ENCODE results near the gene TBC1D2. TPM values are rescaled to one million over a fixed set of nuclear protein-coding genes. Genes with fewer than 3 reads are reported as not detected.

TBC1D2 gene
- total and polyA plus RNA-seq, 2 donors (not counting 1 experiment from before 2014, with no cell fraction given): 7.5 to 24.9 TPM

DNA sequence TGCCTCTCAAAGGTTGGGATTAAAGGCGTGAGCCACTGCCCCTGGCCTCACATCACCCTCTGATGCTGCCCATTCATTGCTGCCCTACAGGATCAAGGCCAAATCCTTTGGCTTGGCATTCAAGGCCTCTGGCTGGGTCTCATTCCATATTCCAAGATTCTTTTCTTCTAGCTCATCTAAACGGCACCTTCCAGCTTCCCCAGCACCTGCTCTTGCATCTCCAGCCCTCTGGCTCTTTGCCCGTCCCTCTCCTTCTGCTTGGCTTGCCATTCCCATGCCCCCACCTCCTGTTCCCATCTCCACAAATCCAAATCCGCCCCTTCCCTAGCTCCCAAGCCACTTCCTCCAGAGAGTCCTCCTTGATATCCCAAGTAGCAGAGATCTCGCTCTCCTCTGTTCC, 96.1 kb downstream of the TBC1D2 start:
- H3K4me1 ChIP-seq (ENCODE audit: control insufficient read depth, extremely low read depth, insufficient read depth, low read length): no peaks in the 10 kb centered on the region
- no peaks in the 10 kb centered on the region for H3K36me3 ChIP-seq (ENCODE audit: control insufficient read depth, insufficient read depth, low read length)
- no peaks in the 10 kb centered on the region for H3K79me2 ChIP-seq (ENCODE audit: control insufficient read depth, insufficient read depth, low read length)
- no peaks in the 10 kb centered on the region for H3K9me3 ChIP-seq (ENCODE audit: control insufficient read depth, insufficient read depth, low read depth, low read length)
- H2AFZ ChIP-seq (ENCODE audit: low read length): no peak overlapping the region
- H4K20me1 ChIP-seq (ENCODE audit: control insufficient read depth, extremely low read depth, insufficient read depth, low read length): no peaks in the 10 kb centered on the region
- TF ChIP-seq CTCF (conservative IDR thresholded peaks at IDR 0.05 in 1 of 2, IDR thresholded peaks at IDR 0.05 in 1 of 2; ENCODE audit: low read depth in 1 of 2, low read length in 2 of 2) (no peak), EZH2 (IDR thresholded peaks at IDR 0.05; ENCODE audit: low read length, missing control alignments) (no peak)
- no peak overlapping the region for H3K27ac ChIP-seq (ENCODE audit: insufficient read depth, low read length)
- H3K4me2 ChIP-seq (ENCODE audit: extremely low read depth, insufficient read depth, low read length): no peak overlapping the region
- H3K4me3 ChIP-seq (replicated peaks in 1 of 4; ENCODE audit: control extremely low read depth in 1 of 4, insufficient read depth in 1 of 4, low read depth in 3 of 4, low read length in 4 of 4): no peak overlapping the region
- no peak for DNase-seq (ENCODE audit: low read depth in 2 of 2)
- H3K9ac ChIP-seq (ENCODE audit: insufficient read depth, low read length): no peak overlapping the region
- H3K27me3 ChIP-seq (ENCODE audit: control insufficient read depth, insufficient read depth, low read length): peaks cover 4% of the 10 kb centered on the region

DNA sequence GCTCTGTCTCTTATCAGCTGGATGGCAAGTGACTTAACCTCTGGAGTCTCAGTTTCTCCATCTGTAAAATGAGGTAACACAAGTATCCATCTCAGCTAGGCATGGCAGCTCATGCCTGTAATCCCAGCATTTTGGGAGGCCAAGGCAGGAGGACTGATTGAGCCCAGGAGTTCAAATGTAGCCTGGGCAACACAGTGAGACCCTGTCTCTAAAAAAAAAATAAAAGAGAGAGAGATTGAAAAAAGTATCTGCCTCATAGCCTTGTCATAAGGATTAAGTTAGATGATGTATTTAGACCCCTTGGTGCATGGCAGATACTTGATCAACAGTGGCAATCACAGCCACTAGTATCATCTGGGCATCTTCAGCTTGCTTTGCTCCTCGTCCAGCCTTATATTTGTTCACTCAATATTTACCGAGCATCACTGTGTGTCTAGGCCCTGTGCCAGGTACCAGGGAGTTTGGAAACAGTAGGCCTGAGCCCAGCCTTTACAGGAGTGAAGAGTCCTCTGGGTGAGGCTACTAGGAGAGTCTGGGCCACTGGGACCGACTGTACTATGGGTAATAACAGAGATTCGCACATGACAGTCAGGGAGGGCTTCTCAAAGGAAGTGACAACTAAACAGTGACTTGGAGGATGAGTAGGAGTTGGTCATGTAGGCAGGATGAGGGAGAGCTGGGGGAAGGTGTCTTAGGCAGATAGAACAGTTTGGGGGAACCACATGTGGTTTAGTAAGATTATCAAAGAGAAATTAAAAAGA, 97.2 kb downstream of the TBC1D2 start:
- no peaks in the 10 kb centered on the region for H3K27me3 ChIP-seq (ENCODE audit: control insufficient read depth, insufficient read depth, low read length)
- no peak overlapping the region for H3K27ac ChIP-seq (ENCODE audit: insufficient read depth, low read length)
- no peaks in the 10 kb centered on the region for H4K20me1 ChIP-seq (ENCODE audit: control insufficient read depth, extremely low read depth, insufficient read depth, low read length)
- no peak overlapping the region for H2AFZ ChIP-seq (ENCODE audit: low read length)
- TF ChIP-seq CTCF (conservative IDR thresholded peaks at IDR 0.05 in 1 of 2, IDR thresholded peaks at IDR 0.05 in 1 of 2; ENCODE audit: low read depth in 1 of 2, low read length in 2 of 2) (no peak), EZH2 (IDR thresholded peaks at IDR 0.05; ENCODE audit: low read length, missing control alignments) (no peak)
- no peak overlapping the region for H3K4me3 ChIP-seq (replicated peaks in 1 of 4; ENCODE audit: control extremely low read depth in 1 of 4, insufficient read depth in 1 of 4, low read depth in 3 of 4, low read length in 4 of 4)
- no peaks in the 10 kb centered on the region for H3K9me3 ChIP-seq (ENCODE audit: control insufficient read depth, insufficient read depth, low read depth, low read length)
- no peaks in the 10 kb centered on the region for H3K79me2 ChIP-seq (ENCODE audit: control insufficient read depth, insufficient read depth, low read length)
- no peak overlapping the region for H3K4me2 ChIP-seq (ENCODE audit: extremely low read depth, insufficient read depth, low read length)
- no peak for DNase-seq (ENCODE audit: low read depth in 2 of 2)
- H3K9ac ChIP-seq (ENCODE audit: insufficient read depth, low read length): no peak overlapping the region
- no peaks in the 10 kb centered on the region for H3K4me1 ChIP-seq (ENCODE audit: control insufficient read depth, extremely low read depth, insufficient read depth, low read length)
- no peaks in the 10 kb centered on the region for H3K36me3 ChIP-seq (ENCODE audit: control insufficient read depth, insufficient read depth, low read length)

DNA sequence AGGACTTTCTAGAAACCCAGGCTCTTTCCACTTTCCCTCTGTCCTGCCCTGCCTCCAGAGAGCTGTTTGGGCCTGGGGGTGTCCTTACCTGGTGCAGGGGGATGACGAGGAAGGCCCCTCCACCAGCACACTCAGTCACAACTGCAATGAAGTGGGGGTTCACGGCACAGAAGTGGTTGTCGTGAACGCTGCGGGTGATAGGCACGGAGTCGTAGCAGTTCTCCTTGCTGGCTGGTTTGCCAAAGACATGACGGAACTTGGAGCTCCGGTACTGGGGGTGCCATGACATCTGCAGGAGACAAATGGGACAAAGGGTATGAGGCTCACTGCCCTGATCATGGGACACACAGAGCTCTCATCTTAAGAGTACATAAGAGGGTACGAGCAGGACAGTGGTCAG, 98.1 kb downstream of the TBC1D2 start:
- Histone ChIP-seq H3K27me3 (ENCODE audit: control insufficient read depth, insufficient read depth, low read length) (no peaks in the 10 kb centered on the region), H3K4me2 (ENCODE audit: extremely low read depth, insufficient read depth, low read length) (no peak overlapping the region), H2AFZ (ENCODE audit: low read length) (no peak overlapping the region), H3K27ac (ENCODE audit: insufficient read depth, low read length) (no peak overlapping the region), H3K9ac (ENCODE audit: insufficient read depth, low read length) (no peak overlapping the region), H3K9me3 (ENCODE audit: control insufficient read depth, insufficient read depth, low read depth, low read length) (no peaks in the 10 kb centered on the region), H4K20me1 (ENCODE audit: control insufficient read depth, extremely low read depth, insufficient read depth, low read length) (no peaks in the 10 kb centered on the region), H3K36me3 (ENCODE audit: control insufficient read depth, insufficient read depth, low read length) (no peaks in the 10 kb centered on the region), H3K79me2 (ENCODE audit: control insufficient read depth, insufficient read depth, low read length) (no peaks in the 10 kb centered on the region), H3K4me1 (ENCODE audit: control insufficient read depth, extremely low read depth, insufficient read depth, low read length) (no peaks in the 10 kb centered on the region), H3K4me3 (replicated peaks in 1 of 4; ENCODE audit: control extremely low read depth in 1 of 4, insufficient read depth in 1 of 4, low read depth in 3 of 4, low read length in 4 of 4) (no peak overlapping the region)
- TF ChIP-seq CTCF (conservative IDR thresholded peaks at IDR 0.05 in 1 of 2, IDR thresholded peaks at IDR 0.05 in 1 of 2; ENCODE audit: low read depth in 1 of 2, low read length in 2 of 2): no peak
- no peak for TF ChIP-seq EZH2 (IDR thresholded peaks at IDR 0.05; ENCODE audit: low read length, missing control alignments)
- DNase-seq (ENCODE audit: low read depth in 2 of 2): no peak

Data from fibroblast of lung (primary cell).